SK-N-MC (cell line): ENCODE data around the gene EGR4.

Experiments
- EZH2 ChIP-seq: fragments of 200-600 bp; sonication (generic); IDR thresholded peaks from one replicate; pipeline ENCODE4 v1.6.1; 2017; ENCODE audit warnings: antibody characterized with exemption
- FOXP2 ChIP-seq: optimal IDR thresholded peaks from 2 replicates; pipeline ENCODE3; 2011; ENCODE audit warnings: mild to moderate bottlenecking, moderate library complexity; ENCODE audit not compliant: insufficient read depth; ENCODE audit errors: extremely low read length, control extremely low read depth
- POLR2AphosphoS5 ChIP-seq: IDR thresholded peaks from 2 replicates; pipeline ENCODE4 v1.6.1; 2012; ENCODE audit warnings: mild to moderate bottlenecking, low read depth, low read length, borderline replicate concordance

DNA sequence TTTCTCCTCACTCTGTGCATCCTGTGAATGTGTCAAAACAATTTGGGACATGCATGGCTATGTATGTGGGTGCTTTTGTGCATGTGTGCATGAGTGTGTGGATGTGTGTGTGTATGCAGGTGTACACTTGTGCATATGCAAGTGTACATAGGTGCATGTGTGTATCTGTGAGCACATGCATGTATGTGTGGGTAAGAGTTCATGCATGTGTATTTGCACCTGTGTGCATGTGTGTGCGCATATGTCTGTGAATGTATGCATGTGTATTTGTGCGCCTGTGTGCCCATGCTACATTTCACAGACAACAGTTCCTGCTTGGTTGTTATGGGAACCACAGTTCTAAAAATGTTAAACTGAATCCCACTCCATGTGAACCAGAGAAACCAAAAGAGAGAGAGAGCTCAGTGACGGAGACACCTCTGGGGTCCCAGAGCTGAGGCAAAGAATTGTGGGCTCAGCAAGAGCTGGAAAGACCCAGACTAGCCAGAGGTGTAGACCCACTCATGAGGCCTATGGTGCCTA lies 7.2 kb downstream of the EGR4 start:
- TF ChIP-seq EZH2, result no peak
- TF ChIP-seq POLR2AphosphoS5, result no peak
- no peak for TF ChIP-seq FOXP2
